ENCODE data around the gene MRTFA. TPM values are rescaled to one million over a fixed set of nuclear protein-coding genes. Genes with fewer than 3 reads are reported as not detected.
A peak's percentile ranks its signal among the peaks of the same experiment; 100 is the strongest.

MRTFA gene
- total RNA-seq, 2 experiments from 2014 or later, result 55.3 to 58.9 TPM

DNA sequence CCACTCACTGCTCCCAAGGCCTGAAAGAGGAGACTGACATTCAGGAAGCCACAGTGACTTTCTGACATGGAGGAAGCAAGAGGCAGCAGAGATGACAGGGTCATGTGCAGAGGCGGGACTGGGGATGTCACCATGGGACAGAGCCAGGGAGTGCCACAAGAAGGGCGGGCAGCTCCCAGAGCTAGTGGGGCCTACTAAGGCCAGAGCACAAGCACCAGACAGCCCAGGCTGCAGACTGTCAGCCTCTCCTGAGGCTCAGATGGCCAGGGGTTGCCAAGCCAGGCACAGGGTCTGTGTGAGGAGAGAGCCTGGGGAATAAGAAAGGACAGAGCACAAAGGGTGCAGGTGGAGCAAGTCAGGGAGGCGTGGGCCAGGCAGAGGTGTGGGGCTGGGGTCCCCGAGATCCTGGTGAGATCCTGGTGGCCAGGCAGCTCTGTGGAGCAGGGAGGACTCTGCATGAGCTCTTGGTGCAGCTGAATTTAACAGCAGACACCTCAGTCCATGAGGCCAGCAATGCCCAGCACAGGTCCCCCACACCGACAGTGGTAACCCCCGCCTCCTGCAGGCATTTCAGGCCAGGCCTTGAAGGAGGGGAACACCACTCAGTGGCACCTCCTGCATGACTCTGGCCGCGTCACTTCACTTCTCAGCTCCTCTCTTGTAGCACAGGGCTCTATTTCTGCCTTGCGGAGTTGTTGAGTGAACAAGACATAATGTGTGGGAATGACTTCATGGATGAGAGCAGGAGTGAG lies 213.8 kb downstream of the MRTFA start:
- POLR2A ChIA-PET, result interaction anchor here (0.6 kb wide), 1 partner anchor 26 kb away, joined by 3 read pairs; no protein-coding TSS in a partner anchor
- TF ChIP-seq, protein P1, sequence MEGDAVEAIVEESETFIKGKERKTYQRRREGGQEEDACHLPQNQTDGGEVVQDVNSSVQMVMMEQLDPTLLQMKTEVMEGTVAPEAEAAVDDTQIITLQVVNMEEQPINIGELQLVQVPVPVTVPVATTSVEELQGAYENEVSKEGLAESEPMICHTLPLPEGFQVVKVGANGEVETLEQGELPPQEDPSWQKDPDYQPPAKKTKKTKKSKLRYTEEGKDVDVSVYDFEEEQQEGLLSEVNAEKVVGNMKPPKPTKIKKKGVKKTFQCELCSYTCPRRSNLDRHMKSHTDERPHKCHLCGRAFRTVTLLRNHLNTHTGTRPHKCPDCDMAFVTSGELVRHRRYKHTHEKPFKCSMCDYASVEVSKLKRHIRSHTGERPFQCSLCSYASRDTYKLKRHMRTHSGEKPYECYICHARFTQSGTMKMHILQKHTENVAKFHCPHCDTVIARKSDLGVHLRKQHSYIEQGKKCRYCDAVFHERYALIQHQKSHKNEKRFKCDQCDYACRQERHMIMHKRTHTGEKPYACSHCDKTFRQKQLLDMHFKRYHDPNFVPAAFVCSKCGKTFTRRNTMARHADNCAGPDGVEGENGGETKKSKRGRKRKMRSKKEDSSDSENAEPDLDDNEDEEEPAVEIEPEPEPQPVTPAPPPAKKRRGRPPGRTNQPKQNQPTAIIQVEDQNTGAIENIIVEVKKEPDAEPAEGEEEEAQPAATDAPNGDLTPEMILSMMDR (IDR thresholded peaks at IDR 0.05), result no peak

DNA sequence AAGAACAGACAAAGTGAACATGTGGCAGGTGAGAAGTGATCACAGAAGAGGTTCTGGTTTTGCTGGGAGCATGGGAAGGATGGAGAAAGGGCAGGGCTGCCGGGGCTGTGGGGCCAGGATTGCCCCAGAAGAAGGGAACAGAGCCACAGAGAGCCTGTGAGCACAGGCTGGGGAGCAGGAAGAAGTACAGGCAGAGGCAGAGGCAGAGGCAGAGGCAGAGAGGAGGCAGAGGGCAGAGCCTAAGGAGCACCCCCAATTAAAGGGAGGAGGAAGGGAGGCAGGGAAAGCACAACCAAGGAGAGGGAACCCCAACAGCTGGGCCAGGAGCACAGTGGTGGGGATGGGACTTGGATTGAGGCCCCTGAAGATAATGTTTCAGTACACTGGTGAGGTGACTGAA lies 214.6 kb downstream of the MRTFA start:
- CTCF ChIA-PET, result no interaction called here
- H3K4me1 ChIP-seq (ENCODE audit: insufficient read depth, low read length), result peaks cover 14% of the 10 kb centered on the region
- H3K27ac ChIP-seq (ENCODE audit: low read depth in 1 of 2, low read length in 2 of 2), result no peak overlapping the region
- TF ChIP-seq, protein P1 (IDR thresholded peaks at IDR 0.05), result no peak
- H3K4me3 ChIP-seq (ENCODE audit: low read length), result no peak overlapping the region
- intact Hi-C loops (cut with DNase I, micrococcal nuclease), result no loop called here
- Mint-ChIP-seq H3K4me1 (ENCODE audit: low read depth) (peaks cover 17% of the 10 kb centered on the region), H3K4me3 (no peak overlapping the region), H3K36me3 (ENCODE audit: low read depth) (peaks cover 80% of the 10 kb centered on the region), H3K9me3 (no peaks in the 10 kb centered on the region), H3K27ac (peak overlapping the region; percentile 80), H3K27me3 (no peaks in the 10 kb centered on the region)
- POLR2A ChIA-PET, result no interaction called here
- DNase-seq (no peak), ATAC-seq (ENCODE audit: poor library complexity) (no peak)
- H3K9me3 ChIP-seq (ENCODE audit: control insufficient read depth in 1 of 2, insufficient read depth in 1 of 2, low read length in 2 of 2), result no peaks in the 10 kb centered on the region
- peaks cover 99% of the 10 kb centered on the region for H3K36me3 ChIP-seq (ENCODE audit: insufficient read depth, low read length)
- H3K27me3 ChIP-seq (ENCODE audit: control insufficient read depth in 1 of 2, insufficient read depth in 2 of 2, low read length in 2 of 2), result no peaks in the 10 kb centered on the region

More for the DNA sequence above, 213.8 kb downstream of the MRTFA start:
- ATAC-seq (ENCODE audit: poor library complexity) (no peak), DNase-seq (no peak)
- H3K27ac Mint-ChIP-seq, result peak overlapping the region; percentile 80
- H3K36me3 Mint-ChIP-seq (ENCODE audit: low read depth), result peaks cover 86% of the 10 kb centered on the region
- CTCF ChIA-PET, result no interaction called here
- H3K4me1 Mint-ChIP-seq (ENCODE audit: low read depth), result peaks cover 23% of the 10 kb centered on the region
- no peak overlapping the region for H3K27ac ChIP-seq (ENCODE audit: low read depth in 1 of 2, low read length in 2 of 2)
- intact Hi-C loops (cut with DNase I, micrococcal nuclease), result no loop called here
- no peak overlapping the region for H3K4me3 ChIP-seq (ENCODE audit: low read length)
- no peak overlapping the region for H3K4me3 Mint-ChIP-seq
- H3K27me3 Mint-ChIP-seq, result no peaks in the 10 kb centered on the region
- H3K4me1 ChIP-seq (ENCODE audit: insufficient read depth, low read length), result peaks cover 12% of the 10 kb centered on the region
- no peaks in the 10 kb centered on the region for H3K9me3 ChIP-seq (ENCODE audit: control insufficient read depth in 1 of 2, insufficient read depth in 1 of 2, low read length in 2 of 2)
- H3K36me3 ChIP-seq (ENCODE audit: insufficient read depth, low read length), result peaks cover 100% of the 10 kb centered on the region
- no peaks in the 10 kb centered on the region for H3K27me3 ChIP-seq (ENCODE audit: control insufficient read depth in 1 of 2, insufficient read depth in 2 of 2, low read length in 2 of 2)
- no peaks in the 10 kb centered on the region for H3K9me3 Mint-ChIP-seq

DNA sequence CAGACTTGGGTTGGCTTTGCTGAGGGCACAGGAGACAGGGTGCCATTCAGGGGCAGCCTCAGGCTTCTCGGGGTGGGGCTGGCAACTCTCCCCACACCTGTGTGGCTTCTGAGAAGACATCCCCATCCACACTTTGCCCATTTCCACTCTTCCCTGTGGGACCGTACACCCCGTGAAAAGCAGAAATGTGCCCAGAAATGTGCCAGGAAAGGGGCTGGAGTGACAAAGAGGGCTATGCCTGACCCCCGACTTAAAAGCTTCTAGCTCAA lies 215.5 kb downstream of the MRTFA start:
- H3K36me3 Mint-ChIP-seq (ENCODE audit: low read depth), result peaks cover 80% of the 10 kb centered on the region
- peaks cover 99% of the 10 kb centered on the region for H3K36me3 ChIP-seq (ENCODE audit: insufficient read depth, low read length)
- peaks cover 23% of the 10 kb centered on the region for H3K4me1 ChIP-seq (ENCODE audit: insufficient read depth, low read length)
- H3K27ac ChIP-seq (ENCODE audit: low read depth in 1 of 2, low read length in 2 of 2), result no peak overlapping the region
- no peak overlapping the region for H3K4me3 Mint-ChIP-seq
- no peak overlapping the region for H3K4me3 ChIP-seq (ENCODE audit: low read length)
- no peaks in the 10 kb centered on the region for H3K9me3 ChIP-seq (ENCODE audit: control insufficient read depth in 1 of 2, insufficient read depth in 1 of 2, low read length in 2 of 2)
- no peaks in the 10 kb centered on the region for H3K27me3 Mint-ChIP-seq
- POLR2A ChIA-PET, result no interaction called here
- intact Hi-C loops (cut with DNase I, micrococcal nuclease), result no loop called here
- H3K4me1 Mint-ChIP-seq (ENCODE audit: low read depth), result peaks cover 18% of the 10 kb centered on the region
- TF ChIP-seq, protein P1 (IDR thresholded peaks at IDR 0.05), result no peak
- DNase-seq (no peak), ATAC-seq (ENCODE audit: poor library complexity) (no peak)
- H3K9me3 Mint-ChIP-seq, result no peaks in the 10 kb centered on the region
- H3K27ac Mint-ChIP-seq, result peak overlapping the region; percentile 80
- CTCF ChIA-PET, result no interaction called here
- no peaks in the 10 kb centered on the region for H3K27me3 ChIP-seq (ENCODE audit: control insufficient read depth in 1 of 2, insufficient read depth in 2 of 2, low read length in 2 of 2)

All from CD4-positive, alpha-beta T cell (primary cell).